Activated CD4-positive, CD25-positive, alpha-beta regulatory T cell treated with anti-CD3 and anti-CD28 coated beads, Interleukin-2, amount 50 U/mL, for 72 hours (primary cell): Measurements from ENCODE around the gene CRELD1.
A peak's percentile ranks its signal among the peaks of the same experiment; 100 is the strongest.
"Not testable (repeated sequence)": the region's sequence is repeated elsewhere in the genome, so short reads cannot be mapped to it uniquely, and the experiment has no call there.

Experiments used
- DNase-seq: peaks from one replicate; pipeline ENCODE4 v3.0.0; 2021

Gene CRELD1

GRCh38 chr3:9937486-9938238 is 4.0 kb downstream of the CRELD1 start:
- DNase-seq: no peak

- no peak for DNase-seq
Observed at GRCh38 chr3:9938966-9939365, 5.3 kb downstream of the CRELD1 start.

DNA sequence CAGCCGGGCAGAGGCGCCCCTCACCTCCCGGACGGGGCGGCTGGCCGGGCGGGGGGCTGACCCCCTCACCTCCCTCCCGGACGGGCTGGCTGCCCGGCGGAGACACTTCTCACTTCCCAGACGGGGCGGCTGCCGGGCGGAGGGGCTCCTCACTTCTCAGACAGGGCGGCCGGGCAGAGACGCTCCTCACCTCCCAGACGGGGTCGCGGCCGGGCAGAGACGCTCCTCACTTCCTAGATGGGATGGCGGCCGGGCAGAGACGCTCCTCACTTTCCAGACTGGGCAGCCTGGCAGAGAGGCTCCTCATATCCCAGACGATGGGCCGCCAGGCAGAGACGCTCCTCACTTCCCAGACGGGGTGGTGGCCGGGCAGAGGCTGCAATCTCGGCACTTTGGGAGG is 6.3 kb downstream of the CRELD1 start:
- DNase-seq: not testable (repeated sequence)

GRCh38 chr3:9940746-9941145 is 7.1 kb downstream of the CRELD1 start:
- DNase-seq: no peak

- DNase-seq: no peak
Observed at GRCh38 chr3:9942164-9942563, 8.5 kb downstream of the CRELD1 start.

- no peak for DNase-seq
Observed at GRCh38 chr3:9942934-9943690, 9.5 kb downstream of the CRELD1 start.

- no peak for DNase-seq
Observed at GRCh38 chr3:9944271-9944670, 10.6 kb downstream of the CRELD1 start.

- DNase-seq: no peak
Observed at GRCh38 chr3:9945358-9945757, 11.7 kb downstream of the CRELD1 start.

GRCh38 chr3:9946112-9947024 is 12.7 kb downstream of the CRELD1 start:
- DNase-seq: peak; percentile 76

DNA sequence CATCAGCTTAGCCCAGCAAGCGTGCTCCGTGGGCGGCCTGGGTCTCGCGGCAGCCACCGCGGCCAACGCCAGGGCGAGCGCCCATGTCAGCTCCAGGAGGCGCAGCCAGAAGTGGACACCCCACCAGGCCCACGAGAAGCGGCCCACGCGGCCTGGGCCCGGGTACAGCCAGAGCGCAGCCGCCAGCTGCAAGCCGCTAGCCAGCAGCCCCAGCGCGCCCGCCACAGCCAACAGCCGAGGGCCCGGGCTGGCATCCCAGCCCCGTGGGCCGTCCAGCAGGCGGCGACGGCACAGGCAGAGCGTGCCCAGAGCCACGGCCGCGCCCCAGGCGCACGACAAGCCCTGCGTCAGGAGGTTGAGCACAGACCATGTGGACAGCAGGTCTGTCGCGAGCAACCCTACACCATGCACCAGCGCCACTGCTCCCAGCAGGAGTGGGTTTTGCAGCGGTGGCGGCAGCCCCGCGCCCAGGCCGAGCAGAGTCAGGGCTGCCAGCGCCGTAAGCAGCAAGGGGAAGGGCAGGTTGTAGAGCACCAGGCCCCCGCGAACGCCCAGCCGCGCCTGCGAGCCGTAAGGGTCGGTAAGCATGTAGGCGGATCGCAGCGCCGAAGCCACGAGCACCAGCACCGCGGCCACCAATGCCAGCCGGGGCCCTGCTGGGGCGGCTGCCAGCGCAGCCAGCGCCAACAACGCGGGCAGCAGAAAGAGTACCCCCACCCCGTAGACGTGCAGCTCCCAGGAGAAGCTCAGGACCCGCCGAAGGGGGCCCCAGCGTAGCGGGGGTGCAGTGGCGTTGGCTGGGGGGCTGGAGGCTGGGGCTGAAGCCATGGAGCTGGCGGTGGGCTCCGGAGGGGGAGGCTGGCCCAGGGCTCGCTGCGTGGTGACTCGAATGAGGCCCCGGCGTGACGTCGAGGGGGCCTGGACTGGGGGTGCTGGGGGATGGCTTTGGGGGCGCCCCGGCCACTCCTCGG is 13.7 kb downstream of the CRELD1 start:
- DNase-seq: no peak

DNA sequence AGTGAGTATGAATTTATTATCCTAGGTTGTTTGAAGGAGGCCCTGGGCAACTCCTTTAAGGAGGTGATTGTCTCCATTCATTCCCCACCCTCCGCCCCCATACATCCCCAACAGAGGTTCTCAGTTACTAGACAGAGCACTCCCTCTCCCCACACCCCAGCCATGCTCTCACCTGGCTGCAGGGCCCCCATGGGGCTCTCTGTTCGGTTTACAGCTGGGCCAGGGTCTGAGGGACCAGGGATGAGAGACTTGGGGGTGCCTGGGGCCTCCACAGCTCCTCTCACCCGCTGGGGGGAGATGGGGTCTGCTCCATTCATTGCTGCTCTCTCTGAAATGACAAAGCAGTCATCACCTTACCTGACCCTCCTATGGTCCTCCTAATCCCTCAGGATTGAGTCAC is 15.0 kb downstream of the CRELD1 start:
- DNase-seq: no peak

- DNase-seq: no peak
Observed at GRCh38 chr3:9949115-9949514, 15.5 kb downstream of the CRELD1 start.

DNA sequence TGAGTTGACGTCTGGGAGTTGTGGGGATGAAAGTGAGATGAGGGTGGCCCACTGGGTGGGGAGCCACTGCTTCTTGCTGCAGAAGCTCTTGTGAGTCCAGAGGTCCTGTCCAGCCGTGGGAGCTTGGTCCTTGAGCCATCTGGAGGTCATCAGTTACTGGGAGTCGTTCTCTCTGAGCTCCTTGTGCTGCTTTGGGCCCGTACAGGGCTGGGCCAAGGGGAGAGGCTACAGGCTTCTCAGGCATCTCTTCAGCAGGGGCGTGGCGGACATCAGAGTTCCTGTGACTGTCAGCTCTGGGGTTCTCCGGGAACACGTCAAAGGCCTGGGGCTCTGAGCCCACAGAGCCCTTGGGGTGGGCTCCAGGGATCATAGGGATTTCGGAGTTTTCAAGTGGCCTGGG is 16.0 kb downstream of the CRELD1 start:
- no peak for DNase-seq

DNA sequence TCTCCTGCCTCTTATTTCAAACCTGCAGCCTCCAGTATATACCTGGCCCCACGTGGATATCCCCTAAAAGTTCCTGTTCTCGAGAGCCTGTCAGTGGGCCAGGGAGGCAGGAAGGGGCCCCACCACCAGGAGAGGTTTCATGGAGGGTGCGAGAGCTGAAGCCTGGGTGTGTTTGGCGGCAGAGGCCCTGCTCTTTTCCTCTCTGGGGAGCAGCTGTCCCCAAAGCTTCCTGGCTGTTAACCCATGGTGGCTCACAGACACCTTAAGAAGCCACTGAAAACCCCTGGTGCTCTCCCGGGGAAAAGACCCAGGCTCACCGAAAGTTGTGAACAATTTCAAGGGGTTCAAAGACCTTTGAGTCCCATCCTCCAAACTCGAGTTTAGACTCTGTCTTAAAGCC is 17.5 kb downstream of the CRELD1 start:
- no peak for DNase-seq

GRCh38 chr3:9951598-9951961 is 17.9 kb downstream of the CRELD1 start:
- no peak for DNase-seq

- DNase-seq: peak; percentile 58
Observed at GRCh38 chr3:9951962-9952805, 18.6 kb downstream of the CRELD1 start, which contains the start of gene PRRT3. Gene PRRT3 (minus strand): TSS chr3:9952408. CDS start chr3:9950115, 2,293 bp downstream.

DNA sequence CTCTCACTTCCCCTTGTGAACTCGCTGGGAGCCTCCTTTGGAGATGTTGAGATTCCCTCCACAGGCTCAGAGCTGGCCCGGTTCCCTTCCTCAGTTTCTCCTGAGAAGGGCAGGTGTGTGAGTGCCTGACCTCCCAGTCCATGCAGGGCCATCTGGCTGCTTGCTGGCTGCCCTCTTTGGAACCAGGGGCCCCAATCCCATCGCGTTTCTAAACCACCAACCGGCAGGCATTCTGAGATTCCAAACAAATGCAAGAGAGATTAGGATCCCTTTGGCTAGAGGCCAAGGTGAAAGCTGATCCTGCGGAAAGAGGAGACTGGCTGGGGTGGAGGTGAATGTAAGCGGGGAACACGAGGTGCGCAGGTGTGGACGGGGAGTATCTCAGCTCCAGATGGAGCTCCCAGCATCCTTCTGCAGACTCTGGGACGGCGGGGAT is 21.5 kb downstream of the CRELD1 start:
- DNase-seq: no peak

DNA sequence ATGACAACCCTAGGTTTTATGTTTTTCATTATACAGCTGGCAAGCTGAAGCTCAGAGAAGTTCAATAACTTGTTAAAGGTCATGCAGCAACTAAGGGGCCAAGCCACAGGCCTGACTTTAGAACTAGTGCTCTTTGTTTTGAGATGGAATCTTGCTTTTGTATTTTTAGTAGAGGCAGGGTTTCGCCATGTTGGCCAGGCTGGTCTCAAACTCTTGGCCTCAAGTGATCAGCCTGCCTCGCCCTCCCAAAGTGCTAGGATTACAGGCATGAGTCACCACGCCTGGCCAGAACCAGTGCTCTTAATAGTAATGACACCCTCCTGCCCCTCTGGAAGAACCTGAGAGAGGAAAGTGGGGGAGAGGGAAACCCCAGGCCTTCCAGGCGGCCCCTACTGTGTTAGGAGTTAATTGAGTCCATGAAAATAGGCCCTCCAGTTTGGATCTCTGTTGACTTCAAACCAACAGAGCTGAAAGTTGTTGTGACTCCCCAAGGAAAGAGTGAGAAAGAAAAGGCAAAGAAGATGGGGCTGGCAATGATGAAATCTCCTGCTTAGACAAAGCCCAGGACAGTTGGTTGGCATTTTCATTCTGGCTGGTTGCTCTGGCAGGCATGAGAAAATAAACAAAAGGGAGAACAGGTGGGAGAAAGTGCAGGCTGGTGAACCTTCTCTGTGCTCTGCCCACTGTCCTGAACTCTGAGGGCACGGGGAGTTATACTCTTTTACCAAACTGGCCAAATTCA is 22.1 kb downstream of the CRELD1 start:
- no peak for DNase-seq

DNA sequence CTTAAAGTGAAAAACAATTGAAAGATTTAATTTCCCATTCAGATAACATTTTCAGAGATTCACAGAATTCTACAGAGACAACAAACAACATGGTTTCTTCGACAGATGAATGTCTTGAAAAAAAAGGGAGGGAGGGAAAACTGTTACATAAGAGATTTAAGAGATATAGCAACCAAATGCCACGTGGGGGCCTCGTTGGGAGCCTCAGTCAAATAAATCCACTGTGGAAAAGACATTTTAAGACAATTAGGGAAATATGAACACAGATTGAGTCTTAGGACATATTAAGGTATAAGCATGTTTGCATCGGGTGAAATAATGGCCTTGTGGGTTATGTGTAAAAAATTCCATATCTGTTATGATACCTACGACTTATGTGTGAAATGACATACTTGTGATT is 23.6 kb downstream of the CRELD1 start:
- DNase-seq: no peak

GRCh38 chr3:9965200-9965875 is 31.7 kb downstream of the CRELD1 start:
- no peak for DNase-seq
